HL-60 (cell line): ENCODE results near the gene TFF3.

Experiments used
- POLR2AphosphoS5 ChIP-seq: IDR thresholded peaks from 2 replicates; pipeline ENCODE4 v1.6.1; 2012; ENCODE audit warnings: low read depth
- SPI1 ChIP-seq: IDR thresholded peaks from 2 replicates; pipeline ENCODE4 v1.6.1; 2012; ENCODE audit warnings: low read depth, mild to moderate bottlenecking, borderline replicate concordance
- TF ChIP-seq, protein P1 (sequence below): IDR thresholded peaks from one replicate; pipeline ENCODE4 v1.5.1; 2011; ENCODE audit warnings: low read length, control low read depth, inconsistent platforms; ENCODE audit not compliant: insufficient read depth
- TF ChIP-seq, protein P2 (sequence below): IDR thresholded peaks from 2 replicates; pipeline ENCODE4 v1.6.1; 2012; ENCODE audit warnings: low read depth; ENCODE audit not compliant: insufficient replicate concordance

DNA sequence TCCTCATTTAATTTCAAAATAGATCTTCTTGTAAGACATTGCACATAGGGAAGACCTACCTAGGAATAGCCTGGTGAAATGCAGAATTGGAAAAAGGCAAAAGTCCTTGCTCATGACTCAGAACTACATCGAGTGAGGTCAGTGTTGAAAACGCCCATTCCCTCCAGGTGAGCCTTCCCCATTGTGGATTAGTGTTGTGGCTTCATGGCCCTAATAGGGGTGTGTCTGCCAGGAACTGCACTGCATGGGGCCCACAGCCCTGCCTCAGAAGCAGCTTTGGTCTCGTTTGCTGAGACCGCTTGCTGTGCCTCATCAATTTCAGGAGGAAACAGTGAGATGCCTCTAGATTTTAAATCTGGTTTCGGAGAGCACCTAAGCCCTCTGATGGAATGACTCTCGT, 17.0 kb downstream of the TFF3 start:
- TF ChIP-seq, protein P1, sequence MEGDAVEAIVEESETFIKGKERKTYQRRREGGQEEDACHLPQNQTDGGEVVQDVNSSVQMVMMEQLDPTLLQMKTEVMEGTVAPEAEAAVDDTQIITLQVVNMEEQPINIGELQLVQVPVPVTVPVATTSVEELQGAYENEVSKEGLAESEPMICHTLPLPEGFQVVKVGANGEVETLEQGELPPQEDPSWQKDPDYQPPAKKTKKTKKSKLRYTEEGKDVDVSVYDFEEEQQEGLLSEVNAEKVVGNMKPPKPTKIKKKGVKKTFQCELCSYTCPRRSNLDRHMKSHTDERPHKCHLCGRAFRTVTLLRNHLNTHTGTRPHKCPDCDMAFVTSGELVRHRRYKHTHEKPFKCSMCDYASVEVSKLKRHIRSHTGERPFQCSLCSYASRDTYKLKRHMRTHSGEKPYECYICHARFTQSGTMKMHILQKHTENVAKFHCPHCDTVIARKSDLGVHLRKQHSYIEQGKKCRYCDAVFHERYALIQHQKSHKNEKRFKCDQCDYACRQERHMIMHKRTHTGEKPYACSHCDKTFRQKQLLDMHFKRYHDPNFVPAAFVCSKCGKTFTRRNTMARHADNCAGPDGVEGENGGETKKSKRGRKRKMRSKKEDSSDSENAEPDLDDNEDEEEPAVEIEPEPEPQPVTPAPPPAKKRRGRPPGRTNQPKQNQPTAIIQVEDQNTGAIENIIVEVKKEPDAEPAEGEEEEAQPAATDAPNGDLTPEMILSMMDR, result no peak
- TF ChIP-seq POLR2AphosphoS5 (no peak), SPI1 (no peak)
- TF ChIP-seq, protein P2, sequence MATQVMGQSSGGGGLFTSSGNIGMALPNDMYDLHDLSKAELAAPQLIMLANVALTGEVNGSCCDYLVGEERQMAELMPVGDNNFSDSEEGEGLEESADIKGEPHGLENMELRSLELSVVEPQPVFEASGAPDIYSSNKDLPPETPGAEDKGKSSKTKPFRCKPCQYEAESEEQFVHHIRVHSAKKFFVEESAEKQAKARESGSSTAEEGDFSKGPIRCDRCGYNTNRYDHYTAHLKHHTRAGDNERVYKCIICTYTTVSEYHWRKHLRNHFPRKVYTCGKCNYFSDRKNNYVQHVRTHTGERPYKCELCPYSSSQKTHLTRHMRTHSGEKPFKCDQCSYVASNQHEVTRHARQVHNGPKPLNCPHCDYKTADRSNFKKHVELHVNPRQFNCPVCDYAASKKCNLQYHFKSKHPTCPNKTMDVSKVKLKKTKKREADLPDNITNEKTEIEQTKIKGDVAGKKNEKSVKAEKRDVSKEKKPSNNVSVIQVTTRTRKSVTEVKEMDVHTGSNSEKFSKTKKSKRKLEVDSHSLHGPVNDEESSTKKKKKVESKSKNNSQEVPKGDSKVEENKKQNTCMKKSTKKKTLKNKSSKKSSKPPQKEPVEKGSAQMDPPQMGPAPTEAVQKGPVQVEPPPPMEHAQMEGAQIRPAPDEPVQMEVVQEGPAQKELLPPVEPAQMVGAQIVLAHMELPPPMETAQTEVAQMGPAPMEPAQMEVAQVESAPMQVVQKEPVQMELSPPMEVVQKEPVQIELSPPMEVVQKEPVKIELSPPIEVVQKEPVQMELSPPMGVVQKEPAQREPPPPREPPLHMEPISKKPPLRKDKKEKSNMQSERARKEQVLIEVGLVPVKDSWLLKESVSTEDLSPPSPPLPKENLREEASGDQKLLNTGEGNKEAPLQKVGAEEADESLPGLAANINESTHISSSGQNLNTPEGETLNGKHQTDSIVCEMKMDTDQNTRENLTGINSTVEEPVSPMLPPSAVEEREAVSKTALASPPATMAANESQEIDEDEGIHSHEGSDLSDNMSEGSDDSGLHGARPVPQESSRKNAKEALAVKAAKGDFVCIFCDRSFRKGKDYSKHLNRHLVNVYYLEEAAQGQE, result no peak
